ENCODE measurements around the gene SPECC1.
"Not testable (repeated sequence)": the region's sequence is repeated elsewhere in the genome, so short reads cannot be mapped to it uniquely, and the experiment has no call there.

The SPECC1 gene

GRCh38 chr17:20103454-20104446 lies 94.6 kb downstream of the SPECC1 start:
- TF ChIP-seq CTCF (IDR thresholded peaks at IDR 0.05; ENCODE audit: low read depth, low read length), result no peak
- Histone ChIP-seq H3K4me3 (ENCODE audit: low read depth, low read length) (no peak overlapping the region), H3K9me3 (no peaks in the 10 kb centered on the region), H3K27me3 (no peaks in the 10 kb centered on the region), H3K36me3 (no peaks in the 10 kb centered on the region), H3K4me1 (no peaks in the 10 kb centered on the region)
- DNase-seq, result no peak

DNA sequence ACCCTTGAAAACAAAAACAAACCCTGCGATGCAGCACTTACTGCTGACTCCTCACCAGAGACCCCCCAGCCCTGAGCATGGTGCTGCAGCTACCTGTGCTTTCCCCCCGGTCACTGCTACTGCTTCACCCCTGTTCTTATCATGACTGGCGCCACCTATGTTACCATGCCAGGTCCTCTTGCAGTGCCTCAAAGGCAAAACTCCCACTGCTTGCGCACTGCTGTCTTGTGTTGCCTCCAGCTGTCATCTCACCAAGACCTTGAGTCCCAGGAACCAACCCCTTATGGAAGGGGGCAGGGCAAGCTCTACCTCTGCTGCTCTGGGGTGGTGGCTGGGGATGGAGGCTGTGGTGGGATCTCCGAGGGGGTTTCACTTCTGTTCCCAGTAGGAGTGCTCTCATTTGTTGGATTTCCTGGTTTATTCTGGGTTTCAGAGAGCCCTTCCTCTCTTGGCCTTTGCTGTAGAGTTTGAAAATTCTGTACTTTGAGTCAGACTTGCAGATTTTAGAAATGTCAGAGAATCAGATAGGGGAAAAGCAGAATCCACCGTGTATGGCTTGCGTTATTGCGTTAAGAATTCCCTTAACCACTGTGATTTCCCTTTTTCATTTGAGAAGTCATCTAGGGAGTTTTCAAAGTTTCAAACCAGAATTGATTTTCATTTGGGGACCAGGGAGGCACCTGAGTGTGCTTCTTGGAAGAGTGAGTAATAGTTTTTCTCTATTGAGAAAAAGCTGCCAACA lies 96.6 kb downstream of the SPECC1 start:
- TF ChIP-seq CTCF (IDR thresholded peaks at IDR 0.05; ENCODE audit: low read depth, low read length), result no peak
- Histone ChIP-seq H3K4me3 (ENCODE audit: low read depth, low read length) (no peak overlapping the region), H3K4me1 (no peaks in the 10 kb centered on the region), H3K9me3 (no peaks in the 10 kb centered on the region), H3K27me3 (no peaks in the 10 kb centered on the region), H3K36me3 (no peaks in the 10 kb centered on the region)
- DNase-seq, result no peak

- H3K27me3 ChIP-seq, H3K36me3 ChIP-seq: not testable (repeated sequence)
Measured at GRCh38 chr17:20106446-20106845, 97.3 kb downstream of the SPECC1 start.

DNA sequence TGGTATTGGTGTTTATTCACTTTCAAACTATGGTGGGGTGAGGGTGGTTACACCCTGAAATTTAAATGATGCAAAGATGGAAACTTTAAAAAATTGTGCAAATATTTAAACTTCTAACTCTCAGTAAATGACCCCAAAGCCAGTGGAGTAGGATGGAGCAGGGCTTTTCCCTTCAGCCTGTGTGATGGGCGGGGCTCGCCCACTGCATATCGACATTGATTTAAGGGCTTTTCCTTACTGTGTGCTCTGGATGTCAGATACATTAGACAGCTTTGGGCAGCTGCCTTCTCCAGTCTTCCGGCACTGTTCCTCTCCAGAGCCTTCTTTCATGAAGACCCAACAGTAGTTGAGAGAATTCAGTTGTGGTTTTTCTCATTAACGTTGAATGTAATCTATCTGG lies 99.9 kb downstream of the SPECC1 start:
- no peaks in the 10 kb centered on the region for H3K4me1 ChIP-seq
- no peaks in the 10 kb centered on the region for H3K36me3 ChIP-seq
- H3K4me3 ChIP-seq (ENCODE audit: low read depth, low read length), result no peak overlapping the region
- no peaks in the 10 kb centered on the region for H3K27me3 ChIP-seq
- no peak for TF ChIP-seq CTCF (IDR thresholded peaks at IDR 0.05; ENCODE audit: low read depth, low read length)
- no peak for DNase-seq
- no peaks in the 10 kb centered on the region for H3K9me3 ChIP-seq

More at GRCh38 chr17:20106446-20106845, 97.3 kb downstream of the SPECC1 start:
- not testable (repeated sequence) for H3K4me3 ChIP-seq (ENCODE audit: low read depth, low read length); H3K4me1 ChIP-seq; H3K9me3 ChIP-seq; DNase-seq

DNA sequence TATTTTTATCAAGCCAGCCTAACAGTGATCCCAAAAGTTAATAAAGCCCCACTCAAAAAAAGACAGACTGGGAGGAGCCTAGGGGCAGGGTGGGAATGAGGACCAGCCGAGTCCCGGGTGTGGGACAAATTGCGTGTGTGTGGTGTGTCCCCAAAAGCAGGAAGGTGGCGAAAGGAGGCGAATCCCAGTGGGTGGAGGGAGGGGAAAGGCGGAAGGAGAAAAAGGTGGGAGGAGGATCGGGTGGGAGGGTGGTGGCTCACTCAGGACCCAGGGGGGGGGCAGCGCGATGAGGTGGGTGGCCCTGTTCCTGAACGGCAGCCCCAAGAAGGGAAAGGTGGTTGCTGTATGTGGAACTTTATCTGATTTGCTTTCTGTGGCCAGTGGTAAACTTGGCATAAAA lies 102.4 kb downstream of the SPECC1 start:
- Histone ChIP-seq H3K4me3 (ENCODE audit: low read depth, low read length) (no peak overlapping the region), H3K4me1 (no peaks in the 10 kb centered on the region), H3K27me3 (no peaks in the 10 kb centered on the region), H3K9me3 (no peaks in the 10 kb centered on the region), H3K36me3 (no peaks in the 10 kb centered on the region)
- DNase-seq, result no peak
- TF ChIP-seq CTCF (IDR thresholded peaks at IDR 0.05; ENCODE audit: low read depth, low read length), result no peak

- TF ChIP-seq CTCF (IDR thresholded peaks at IDR 0.05; ENCODE audit: low read depth, low read length), result no peak
- no peaks in the 10 kb centered on the region for H3K4me1 ChIP-seq
- H3K9me3 ChIP-seq, result no peaks in the 10 kb centered on the region
- no peak overlapping the region for H3K4me3 ChIP-seq (ENCODE audit: low read depth, low read length)
- H3K36me3 ChIP-seq, result no peaks in the 10 kb centered on the region
- no peaks in the 10 kb centered on the region for H3K27me3 ChIP-seq
- no peak for DNase-seq
Measured at GRCh38 chr17:20114466-20114865, 105.3 kb downstream of the SPECC1 start.

All from BE2C (cell line).